Liver (tissue), 9 donors: Measurements from ENCODE around the gene SCGB3A1. TPM values are rescaled to one million over a fixed set of nuclear protein-coding genes. Genes with fewer than 3 reads are reported as not detected.

Source experiments
- DNase-seq: peaks from one replicate; pipeline ENCODE4 v3.0.0-alpha.2; 2017; ENCODE audit warnings: low spot score
- H3K27ac ChIP-seq, 2 donors: one replicate each; pipeline ENCODE4 v1.7.0; 2013; ENCODE audit warnings: inconsistent platforms in 2 of 2, low read length in 2 of 2, control low read depth in 1 of 2, low read depth in 1 of 2, mild to moderate bottlenecking in 1 of 2
- H3K27me3 ChIP-seq, 4 donors: one replicate each; pipeline versions ENCODE4 v1.6.1 to v1.7.0; 2013; ENCODE audit warnings: low read length in 3 of 4, inconsistent platforms in 1 of 4, mild to moderate bottlenecking in 1 of 4, moderate library complexity in 1 of 4; ENCODE audit not compliant: control insufficient read depth in 4 of 4, insufficient read depth in 4 of 4
- H3K36me3 ChIP-seq, 4 donors: one replicate each; pipeline versions ENCODE4 v1.6.1 to v1.7.0; 2013; ENCODE audit warnings: low read length in 3 of 4, mild to moderate bottlenecking in 3 of 4, low read depth in 1 of 4, moderate library complexity in 1 of 4; ENCODE audit not compliant: control insufficient read depth in 4 of 4, insufficient read depth in 3 of 4
- H3K4me1 ChIP-seq, 4 donors: one replicate each; pipeline versions ENCODE4 v1.6.1 to v1.7.0; 2013; ENCODE audit warnings: low read length in 3 of 4, mild to moderate bottlenecking in 3 of 4, moderate library complexity in 1 of 4; ENCODE audit not compliant: control insufficient read depth in 4 of 4, insufficient read depth in 4 of 4
- H3K4me3 ChIP-seq, 3 donors: one replicate each; pipeline versions ENCODE4 v1.6.1 to v1.7.0; 2013; ENCODE audit warnings: low read length in 3 of 3, control low read depth in 1 of 3, low read depth in 1 of 3, mild to moderate bottlenecking in 1 of 3
- H3K9ac ChIP-seq, 2 donors: one replicate each; pipeline ENCODE4 v1.7.0; 2013; ENCODE audit warnings: low read length in 2 of 2, mild to moderate bottlenecking in 2 of 2, moderate library complexity in 2 of 2, control low read depth in 1 of 2, low read depth in 1 of 2
- H3K9me3 ChIP-seq, 4 donors: one replicate each; pipeline versions ENCODE4 v1.6.1 to v1.7.0; 2013; ENCODE audit warnings: low read length in 3 of 4; ENCODE audit not compliant: control insufficient read depth in 4 of 4
- EGR1 ChIP-seq, 2 donors: IDR thresholded peaks; 2 replicates each; pipeline ENCODE4 v1.6.1; 2016 to 2018; ENCODE audit warnings: antibody characterized with exemption in 2 of 2, low read depth in 2 of 2
- FOXA1 ChIP-seq: IDR thresholded peaks from 2 replicates; pipeline ENCODE4 v1.6.1; 2016; ENCODE audit warnings: antibody characterized with exemption
- FOXA2 ChIP-seq: IDR thresholded peaks from 2 replicates; pipeline ENCODE4 v1.6.1; 2016; ENCODE audit warnings: antibody characterized with exemption
- GABPA ChIP-seq, 2 donors: IDR thresholded peaks in 1 of 2; conservative IDR thresholded peaks in 1 of 2; 2 replicates each; pipeline ENCODE4 v1.6.1; 2016; ENCODE audit warnings: antibody characterized with exemption in 2 of 2, mild to moderate bottlenecking in 1 of 2, moderate library complexity in 1 of 2
- HNF4G ChIP-seq: IDR thresholded peaks from 2 replicates; pipeline ENCODE4 v1.6.1; 2016; ENCODE audit warnings: antibody characterized with exemption
- NR2F2 ChIP-seq: IDR thresholded peaks from 2 replicates; pipeline ENCODE4 v1.6.1; 2016; ENCODE audit warnings: antibody characterized with exemption
- RAD21 ChIP-seq, 2 donors: IDR thresholded peaks; 2 replicates each; pipeline ENCODE4 v1.6.1; 2016; ENCODE audit warnings: antibody characterized with exemption in 2 of 2, mild to moderate bottlenecking in 2 of 2
- RXRA ChIP-seq, 2 donors: IDR thresholded peaks; 2 replicates each; pipeline ENCODE4 v1.6.1; 2017 to 2018; ENCODE audit warnings: antibody characterized with exemption in 2 of 2, mild to moderate bottlenecking in 1 of 2
- SP1 ChIP-seq: IDR thresholded peaks from 2 replicates; pipeline ENCODE4 v1.6.1; 2018; ENCODE audit warnings: antibody characterized with exemption, mild to moderate bottlenecking
- TAF1 ChIP-seq: conservative IDR thresholded peaks from 2 replicates; pipeline ENCODE4 v1.6.1; 2016; ENCODE audit warnings: antibody characterized with exemption, mild to moderate bottlenecking
- YY1 ChIP-seq: IDR thresholded peaks from 2 replicates; pipeline ENCODE4 v1.6.1; 2016; ENCODE audit warnings: antibody characterized with exemption, mild to moderate bottlenecking
- WGBS: extraction: QIAGEN DNeasy Blood & Tissue Kit; methylation state at CpG from one replicate; pipeline ENCODE4 v1.1.7; 2013; 5-methylcytosine and 5-hydroxymethylcytosine counted together
- polyA plus RNA-seq, 2 donors: library from polyadenylated mRNA; stranded (reverse) in 1 of 2; unstranded in 1 of 2; fragments of 200-250 nt in 1 of 2; fragments of >200 nt in 1 of 2; fragmentation: Nextera tagmentation in 1 of 2; extraction: Ambion mirVana in 1 of 2; gene quantifications; one replicate each; pipeline versions ENCODE4 v1.2.1 to v1.2.3, GENCODE V29; 2013 to 2015
- total RNA-seq, 2 donors: library from RNA; depleted of rRNA; stranded (reverse); fragments of >200 nt; gene quantifications; one replicate each; pipeline ENCODE4 v1.2.3, GENCODE V29; 2014
- TF ChIP-seq, protein P1 (sequence below): fragments of 150-350 bp; IDR thresholded peaks from 2 replicates; pipeline ENCODE4 v1.5.1; 2017; ENCODE audit warnings: improper control_type of control experiment, low read depth, low read length; ENCODE audit not compliant: missing input control
- TF ChIP-seq, protein P2 (sequence below): IDR thresholded peaks from 2 replicates; pipeline ENCODE4 v1.6.1; 2016; ENCODE audit warnings: antibody characterized with exemption
- TF ChIP-seq, protein P3 (sequence below): IDR thresholded peaks from 2 replicates; pipeline ENCODE4 v1.6.1; 2016; ENCODE audit warnings: antibody characterized with exemption, mild to moderate bottlenecking
- donor health status: healthy.
- donor health status: healthy.
- donor health status: healthy.
- donor health status: healthy.
- donor health status: healthy.

Gene SCGB3A1
- total and polyA plus RNA-seq, 4 donors = 1.5 TPM; not detected in 2

DNA sequence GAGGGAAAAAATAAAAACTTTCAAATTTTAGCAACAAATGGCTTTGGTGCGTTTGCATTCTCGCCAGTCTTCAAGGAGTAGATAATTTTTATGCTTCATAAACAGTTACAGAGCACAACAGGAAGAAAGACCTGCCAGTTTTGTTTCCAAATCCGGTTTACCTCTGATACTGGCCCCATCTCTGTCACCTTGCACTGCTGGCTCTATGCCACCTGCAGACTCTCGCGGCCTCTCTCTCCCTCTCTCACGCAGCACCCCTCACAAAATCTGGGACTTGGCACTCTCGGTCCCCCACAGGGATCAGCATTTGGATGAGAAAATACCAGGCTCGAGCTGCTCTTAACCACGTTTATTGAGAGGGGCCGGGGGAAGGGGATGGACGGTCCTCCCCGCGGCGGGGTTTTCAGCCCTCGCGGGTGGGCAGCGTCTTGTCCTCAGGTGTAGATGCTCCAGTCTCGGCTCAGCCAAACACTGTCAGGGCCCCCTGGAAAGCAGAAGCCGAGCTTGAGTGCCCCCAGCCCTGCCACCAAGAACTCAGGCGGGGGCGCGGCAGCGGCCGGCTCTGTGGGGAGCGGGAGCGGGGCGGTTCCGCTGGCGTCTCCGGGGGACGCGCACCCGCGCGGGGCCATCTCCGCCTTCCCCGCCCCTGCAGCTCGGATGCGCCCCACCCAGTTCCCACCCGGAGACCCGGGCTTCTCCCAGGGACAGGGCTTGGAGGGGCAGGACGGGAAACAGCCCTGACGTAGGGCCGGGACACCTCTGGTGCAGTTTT, 1.3 kb downstream of the SCGB3A1 start:
- peak overlapping the region in 1 of 3 donors; percentile 20 for H3K4me3 ChIP-seq

DNA sequence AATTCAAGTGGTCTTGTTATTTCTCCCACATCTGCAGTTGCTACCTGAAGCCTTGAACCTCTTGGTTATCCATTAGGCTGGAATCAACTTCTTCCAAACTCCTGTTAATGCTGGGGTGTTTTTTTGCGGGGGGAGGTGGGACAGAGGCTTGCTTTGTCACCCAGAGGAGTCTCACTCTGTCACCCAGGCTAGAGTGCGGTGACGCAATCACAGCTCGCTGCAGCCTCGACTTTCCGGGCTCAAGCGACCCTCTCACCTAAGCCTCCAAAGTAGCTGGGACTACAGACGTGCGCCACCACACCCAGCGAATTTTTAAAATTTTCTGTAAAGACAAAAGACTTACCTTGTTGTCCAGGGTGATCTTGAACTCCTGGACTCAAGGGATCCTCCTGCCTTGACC, 4.4 kb downstream of the SCGB3A1 start:
- Histone ChIP-seq H3K36me3 (no peaks in the 10 kb centered on the region), H3K27me3 (peaks cover 0 to 8% (median 0%) of the 10 kb centered on the region in 4 donors), H3K27ac (no peak overlapping the region), H3K9ac (no peak overlapping the region), H3K4me3 (no peak overlapping the region), H3K4me1 (peaks cover 4 to 17% (median 9%) of the 10 kb centered on the region in 4 donors), H3K9me3 (no peaks in the 10 kb centered on the region)
- 85% methylated on average over 10 of the region's 10 CpGs for WGBS
- TF ChIP-seq, protein P1, sequence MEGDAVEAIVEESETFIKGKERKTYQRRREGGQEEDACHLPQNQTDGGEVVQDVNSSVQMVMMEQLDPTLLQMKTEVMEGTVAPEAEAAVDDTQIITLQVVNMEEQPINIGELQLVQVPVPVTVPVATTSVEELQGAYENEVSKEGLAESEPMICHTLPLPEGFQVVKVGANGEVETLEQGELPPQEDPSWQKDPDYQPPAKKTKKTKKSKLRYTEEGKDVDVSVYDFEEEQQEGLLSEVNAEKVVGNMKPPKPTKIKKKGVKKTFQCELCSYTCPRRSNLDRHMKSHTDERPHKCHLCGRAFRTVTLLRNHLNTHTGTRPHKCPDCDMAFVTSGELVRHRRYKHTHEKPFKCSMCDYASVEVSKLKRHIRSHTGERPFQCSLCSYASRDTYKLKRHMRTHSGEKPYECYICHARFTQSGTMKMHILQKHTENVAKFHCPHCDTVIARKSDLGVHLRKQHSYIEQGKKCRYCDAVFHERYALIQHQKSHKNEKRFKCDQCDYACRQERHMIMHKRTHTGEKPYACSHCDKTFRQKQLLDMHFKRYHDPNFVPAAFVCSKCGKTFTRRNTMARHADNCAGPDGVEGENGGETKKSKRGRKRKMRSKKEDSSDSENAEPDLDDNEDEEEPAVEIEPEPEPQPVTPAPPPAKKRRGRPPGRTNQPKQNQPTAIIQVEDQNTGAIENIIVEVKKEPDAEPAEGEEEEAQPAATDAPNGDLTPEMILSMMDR = no peak
- no peak for TF ChIP-seq TAF1
- TF ChIP-seq NR2F2 = no peak
- TF ChIP-seq YY1 = no peak
- TF ChIP-seq EGR1 (IDR thresholded peaks at IDR 0.05; ENCODE audit: low read depth in 2 of 2) = no peak
- no peak for TF ChIP-seq RXRA (IDR thresholded peaks at IDR 0.05)
- TF ChIP-seq FOXA1 = no peak
- no peak for TF ChIP-seq HNF4G
- TF ChIP-seq RAD21 (IDR thresholded peaks at IDR 0.05) = no peak
- no peak for TF ChIP-seq FOXA2
- no peak for DNase-seq

More for the DNA sequence above, 1.3 kb downstream of the SCGB3A1 start:
- DNase-seq = no peak
- WGBS = 8% methylated on average over 44 of the region's 44 CpGs
- peaks cover 0 to 8% (median 0%) of the 10 kb centered on the region in 4 donors for H3K27me3 ChIP-seq
- peaks cover 4 to 17% (median 9%) of the 10 kb centered on the region in 4 donors for H3K4me1 ChIP-seq
- H3K9ac ChIP-seq = no peak overlapping the region
- no peak overlapping the region for H3K27ac ChIP-seq
- H3K36me3 ChIP-seq = no peaks in the 10 kb centered on the region
- TF ChIP-seq, protein P2, sequence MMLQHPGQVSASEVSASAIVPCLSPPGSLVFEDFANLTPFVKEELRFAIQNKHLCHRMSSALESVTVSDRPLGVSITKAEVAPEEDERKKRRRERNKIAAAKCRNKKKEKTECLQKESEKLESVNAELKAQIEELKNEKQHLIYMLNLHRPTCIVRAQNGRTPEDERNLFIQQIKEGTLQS = no peak
- no peaks in the 10 kb centered on the region for H3K9me3 ChIP-seq

DNA sequence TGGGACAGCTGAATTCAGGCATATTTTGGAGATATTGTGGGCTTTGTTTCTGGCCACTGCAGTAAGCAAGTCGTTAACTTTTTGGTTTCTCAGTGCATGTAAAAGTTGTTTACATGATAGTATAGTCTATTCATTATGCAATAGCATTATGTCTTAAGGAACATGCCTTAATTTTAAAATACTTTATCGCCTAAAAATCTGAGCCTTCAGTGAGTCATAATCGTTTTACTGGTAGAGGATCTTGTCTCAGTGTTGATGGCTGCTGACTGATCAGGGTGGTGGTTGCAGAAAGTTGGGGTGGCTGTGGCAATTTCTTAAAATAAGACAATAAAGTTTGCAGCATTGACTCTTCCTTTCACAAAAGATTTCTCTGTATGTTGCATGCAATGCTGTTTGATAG, 5.1 kb downstream of the SCGB3A1 start:
- Histone ChIP-seq H3K27me3 (peaks cover 0 to 5% (median 0%) of the 10 kb centered on the region in 4 donors), H3K27ac (no peak overlapping the region), H3K9me3 (no peaks in the 10 kb centered on the region), H3K4me1 (peaks cover 1 to 11% (median 8%) of the 10 kb centered on the region in 4 donors), H3K9ac (no peak overlapping the region), H3K4me3 (no peak overlapping the region), H3K36me3 (no peaks in the 10 kb centered on the region)
- no peak for DNase-seq
- TF ChIP-seq YY1 (no peak), GABPA (IDR thresholded peaks at IDR 0.05 in 1 of 2, conservative IDR thresholded peaks at IDR 0.05 in 1 of 2) (no peak), FOXA2 (no peak), SP1 (no peak)
- TF ChIP-seq, protein P1 = no peak
- TF ChIP-seq, protein P3, sequence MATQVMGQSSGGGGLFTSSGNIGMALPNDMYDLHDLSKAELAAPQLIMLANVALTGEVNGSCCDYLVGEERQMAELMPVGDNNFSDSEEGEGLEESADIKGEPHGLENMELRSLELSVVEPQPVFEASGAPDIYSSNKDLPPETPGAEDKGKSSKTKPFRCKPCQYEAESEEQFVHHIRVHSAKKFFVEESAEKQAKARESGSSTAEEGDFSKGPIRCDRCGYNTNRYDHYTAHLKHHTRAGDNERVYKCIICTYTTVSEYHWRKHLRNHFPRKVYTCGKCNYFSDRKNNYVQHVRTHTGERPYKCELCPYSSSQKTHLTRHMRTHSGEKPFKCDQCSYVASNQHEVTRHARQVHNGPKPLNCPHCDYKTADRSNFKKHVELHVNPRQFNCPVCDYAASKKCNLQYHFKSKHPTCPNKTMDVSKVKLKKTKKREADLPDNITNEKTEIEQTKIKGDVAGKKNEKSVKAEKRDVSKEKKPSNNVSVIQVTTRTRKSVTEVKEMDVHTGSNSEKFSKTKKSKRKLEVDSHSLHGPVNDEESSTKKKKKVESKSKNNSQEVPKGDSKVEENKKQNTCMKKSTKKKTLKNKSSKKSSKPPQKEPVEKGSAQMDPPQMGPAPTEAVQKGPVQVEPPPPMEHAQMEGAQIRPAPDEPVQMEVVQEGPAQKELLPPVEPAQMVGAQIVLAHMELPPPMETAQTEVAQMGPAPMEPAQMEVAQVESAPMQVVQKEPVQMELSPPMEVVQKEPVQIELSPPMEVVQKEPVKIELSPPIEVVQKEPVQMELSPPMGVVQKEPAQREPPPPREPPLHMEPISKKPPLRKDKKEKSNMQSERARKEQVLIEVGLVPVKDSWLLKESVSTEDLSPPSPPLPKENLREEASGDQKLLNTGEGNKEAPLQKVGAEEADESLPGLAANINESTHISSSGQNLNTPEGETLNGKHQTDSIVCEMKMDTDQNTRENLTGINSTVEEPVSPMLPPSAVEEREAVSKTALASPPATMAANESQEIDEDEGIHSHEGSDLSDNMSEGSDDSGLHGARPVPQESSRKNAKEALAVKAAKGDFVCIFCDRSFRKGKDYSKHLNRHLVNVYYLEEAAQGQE = no peak
- WGBS = 82% methylated on average over 3 of the region's 3 CpGs
